Brain microvascular endothelial cell (primary cell): ENCODE results near the gene DLX2.

Experiments
- DNase-seq: peaks from one replicate; pipeline ENCODE4 v3.0.0-alpha.2; 2020
- H3K27ac ChIP-seq: fragments of 250-450 bp; sonication (Bioruptor Pico); 2 replicates; pipeline ENCODE4 v1.5.1; 2020; ENCODE audit warnings: mild to moderate bottlenecking, moderate library complexity
- H3K27me3 ChIP-seq: fragments of 250-450 bp; sonication (Bioruptor Pico); replicated peaks from 2 replicates; pipeline ENCODE4 v1.5.1; 2020; ENCODE audit warnings: mild to moderate bottlenecking
- H3K36me3 ChIP-seq: fragments of 250-450 bp; sonication (Bioruptor Pico); replicated peaks from 2 replicates; pipeline ENCODE4 v1.5.1; 2020; ENCODE audit warnings: mild to moderate bottlenecking
- H3K4me3 ChIP-seq: 2 replicates; pipeline ENCODE4 v1.5.1; 2011; ENCODE audit warnings: low read depth, mild to moderate bottlenecking, control low read depth, low read length, moderate library complexity
- in situ Hi-C: cut with HindIII; loops from 2 replicates; pipeline ENCODE4 v1.10.0; 2017; ENCODE audit warnings: low sequenced_read_pairs, low pct_ligation_motif_present
- TF ChIP-seq, protein P1 (sequence below): IDR thresholded peaks from 2 replicates; pipeline ENCODE4 v1.5.1; 2011; ENCODE audit warnings: low read depth, mild to moderate bottlenecking, moderate library complexity, low read length, control low read depth, inconsistent platforms; ENCODE audit errors: missing control alignments

DLX2 gene

DNA sequence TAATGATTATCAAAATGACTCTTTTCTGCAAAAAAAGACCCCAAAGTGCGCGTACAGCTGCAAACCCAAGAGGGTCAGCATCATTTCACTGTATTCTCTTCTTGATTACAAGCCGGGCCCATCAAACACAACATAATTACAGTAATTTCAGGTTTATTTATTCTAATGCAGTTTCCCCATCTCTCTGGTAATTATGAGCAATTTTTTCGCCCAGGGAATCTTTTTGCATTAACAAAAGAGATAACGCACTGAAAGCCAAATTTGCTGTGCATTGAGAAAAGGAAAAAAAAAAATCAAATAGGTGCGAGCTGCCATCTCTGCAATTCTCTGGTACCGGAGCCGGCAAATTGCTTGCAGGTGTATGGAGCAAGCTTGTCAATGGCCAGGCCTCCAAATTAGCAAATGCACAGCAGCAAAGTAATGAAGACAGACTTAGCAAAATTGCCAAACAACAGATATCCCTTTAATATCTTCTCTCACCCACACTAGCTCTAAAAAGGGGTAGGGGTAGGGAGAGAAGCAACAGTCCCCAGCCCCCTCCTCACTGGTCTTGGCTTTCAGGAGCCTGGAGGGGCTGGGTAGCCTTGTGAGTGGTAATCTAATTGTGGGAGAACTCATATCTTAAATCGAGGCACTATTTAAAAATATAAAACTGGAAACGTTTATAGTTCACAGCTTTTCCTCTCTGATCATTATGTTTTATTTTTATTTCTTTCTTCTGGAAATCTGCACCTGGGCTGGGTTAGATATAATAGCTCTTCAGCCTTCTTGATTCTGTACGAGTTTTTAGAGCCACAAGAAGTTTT lies 10.7 kb downstream of the DLX2 start:
- H3K27ac ChIP-seq: no peak overlapping the region
- in situ Hi-C loops: no loop called here
- H3K36me3 ChIP-seq: no peaks in the 10 kb centered on the region
- H3K4me3 ChIP-seq: no peak overlapping the region
- DNase-seq: no peak
- peaks cover 75% of the 10 kb centered on the region for H3K27me3 ChIP-seq
- TF ChIP-seq, protein P1, sequence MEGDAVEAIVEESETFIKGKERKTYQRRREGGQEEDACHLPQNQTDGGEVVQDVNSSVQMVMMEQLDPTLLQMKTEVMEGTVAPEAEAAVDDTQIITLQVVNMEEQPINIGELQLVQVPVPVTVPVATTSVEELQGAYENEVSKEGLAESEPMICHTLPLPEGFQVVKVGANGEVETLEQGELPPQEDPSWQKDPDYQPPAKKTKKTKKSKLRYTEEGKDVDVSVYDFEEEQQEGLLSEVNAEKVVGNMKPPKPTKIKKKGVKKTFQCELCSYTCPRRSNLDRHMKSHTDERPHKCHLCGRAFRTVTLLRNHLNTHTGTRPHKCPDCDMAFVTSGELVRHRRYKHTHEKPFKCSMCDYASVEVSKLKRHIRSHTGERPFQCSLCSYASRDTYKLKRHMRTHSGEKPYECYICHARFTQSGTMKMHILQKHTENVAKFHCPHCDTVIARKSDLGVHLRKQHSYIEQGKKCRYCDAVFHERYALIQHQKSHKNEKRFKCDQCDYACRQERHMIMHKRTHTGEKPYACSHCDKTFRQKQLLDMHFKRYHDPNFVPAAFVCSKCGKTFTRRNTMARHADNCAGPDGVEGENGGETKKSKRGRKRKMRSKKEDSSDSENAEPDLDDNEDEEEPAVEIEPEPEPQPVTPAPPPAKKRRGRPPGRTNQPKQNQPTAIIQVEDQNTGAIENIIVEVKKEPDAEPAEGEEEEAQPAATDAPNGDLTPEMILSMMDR: no peak

DNA sequence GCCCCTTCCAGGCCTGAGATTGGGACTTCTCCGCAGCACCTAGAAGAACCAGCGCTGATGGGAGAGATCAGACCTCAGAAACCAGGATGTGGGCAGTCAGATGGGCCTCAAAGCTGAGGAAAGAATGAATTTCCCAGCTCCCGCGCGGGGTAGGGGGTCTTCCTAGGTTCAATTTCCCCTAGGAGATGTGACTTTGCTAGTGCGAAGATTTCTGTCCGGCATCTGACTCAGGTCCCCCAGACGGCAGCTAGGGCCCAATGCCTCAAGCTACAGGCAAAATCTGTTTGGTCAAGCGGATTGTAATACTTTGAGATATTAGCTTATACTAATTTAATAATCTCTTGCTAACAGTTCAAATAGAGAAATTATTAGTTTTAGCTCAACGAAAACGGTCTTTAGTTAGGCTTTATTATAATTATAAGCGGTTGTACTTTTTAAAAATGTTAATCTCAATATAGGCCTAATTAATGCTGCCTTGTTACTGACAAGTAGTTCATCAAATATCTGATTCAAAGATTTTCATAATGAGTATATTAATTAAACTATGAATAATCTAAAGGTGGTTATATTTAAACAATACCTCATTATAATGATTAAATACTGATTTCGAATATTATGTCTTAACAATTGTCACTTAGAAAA lies 11.6 kb downstream of the DLX2 start:
- Histone ChIP-seq H3K36me3 (no peaks in the 10 kb centered on the region), H3K27ac (no peak overlapping the region), H3K4me3 (no peak overlapping the region), H3K27me3 (peaks cover 84% of the 10 kb centered on the region)
- DNase-seq: no peak
- TF ChIP-seq, protein P1: no peak
- in situ Hi-C loops: no loop called here

DNA sequence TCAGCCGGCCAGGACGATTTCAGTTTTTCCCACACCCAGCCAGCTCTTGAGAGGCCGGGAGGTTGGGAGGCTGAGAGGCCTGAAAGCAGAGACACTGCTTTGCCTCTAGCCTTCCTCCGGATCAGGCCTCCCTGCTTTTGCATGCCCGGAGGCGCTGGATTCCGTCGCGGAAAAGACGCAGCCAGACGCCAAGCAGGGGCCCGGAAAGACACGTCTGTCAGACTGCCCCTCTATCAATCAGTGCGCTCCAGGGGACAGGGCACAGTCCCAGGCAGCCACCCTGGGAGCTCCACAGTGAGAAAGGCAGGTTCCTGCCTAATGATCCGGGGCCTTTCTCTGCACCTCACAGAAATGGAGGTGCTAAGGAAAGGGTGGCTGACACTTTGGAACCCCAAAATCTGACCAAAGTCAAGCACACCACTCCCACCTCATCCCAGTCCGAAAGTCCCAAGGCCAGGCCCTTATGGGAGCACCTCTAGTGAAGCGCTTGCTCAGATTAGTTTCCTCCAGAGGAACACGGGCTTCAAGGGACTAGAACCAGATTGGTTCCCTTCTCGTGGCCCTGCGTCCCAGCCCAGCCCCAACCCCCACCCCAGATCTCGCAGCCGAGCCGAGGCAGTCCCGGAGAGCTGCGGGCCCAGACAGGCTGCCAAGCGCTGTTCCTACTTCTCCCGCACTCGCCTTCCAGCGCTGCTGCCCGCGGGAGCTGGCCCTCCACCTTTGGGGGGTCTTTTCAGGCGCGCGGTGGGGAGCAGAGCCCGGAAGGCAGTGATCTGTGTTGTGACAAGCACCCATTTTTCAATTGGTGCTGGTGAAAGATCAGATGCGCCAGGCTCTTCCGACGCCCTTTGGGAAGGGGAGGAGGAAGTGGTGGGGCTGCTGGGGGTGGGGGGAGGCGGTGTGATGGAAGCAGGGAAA lies 12.4 kb downstream of the DLX2 start:
- TF ChIP-seq, protein P1: no peak
- in situ Hi-C loops: no loop called here
- no peak for DNase-seq
- Histone ChIP-seq H3K27ac (no peak overlapping the region), H3K4me3 (no peak overlapping the region), H3K36me3 (no peaks in the 10 kb centered on the region), H3K27me3 (peaks cover 90% of the 10 kb centered on the region)

DNA sequence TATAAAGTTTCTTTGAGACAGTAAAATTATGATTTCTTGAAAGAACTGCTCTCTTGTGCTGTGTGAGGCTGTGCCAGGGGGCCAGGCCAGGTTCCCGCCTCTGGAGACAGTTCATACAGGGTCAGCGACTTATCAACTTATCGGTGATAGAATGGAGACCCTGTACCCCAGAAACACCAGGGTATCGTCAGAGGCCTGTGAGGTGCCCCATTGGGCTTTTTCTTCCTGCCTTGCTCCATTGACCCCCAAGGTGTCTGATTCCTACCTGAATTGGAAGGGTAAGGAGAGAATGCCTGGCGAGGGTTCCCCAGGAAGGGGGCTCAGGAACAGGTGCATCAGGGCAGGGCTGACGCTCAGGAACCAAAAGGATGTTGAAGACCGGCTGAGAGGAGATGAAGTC lies 13.1 kb downstream of the DLX2 start:
- Histone ChIP-seq H3K36me3 (no peaks in the 10 kb centered on the region), H3K27ac (no peak overlapping the region), H3K27me3 (peaks cover 87% of the 10 kb centered on the region), H3K4me3 (no peak overlapping the region)
- no peak for DNase-seq
- TF ChIP-seq, protein P1: no peak
- in situ Hi-C loops: no loop called here

DNA sequence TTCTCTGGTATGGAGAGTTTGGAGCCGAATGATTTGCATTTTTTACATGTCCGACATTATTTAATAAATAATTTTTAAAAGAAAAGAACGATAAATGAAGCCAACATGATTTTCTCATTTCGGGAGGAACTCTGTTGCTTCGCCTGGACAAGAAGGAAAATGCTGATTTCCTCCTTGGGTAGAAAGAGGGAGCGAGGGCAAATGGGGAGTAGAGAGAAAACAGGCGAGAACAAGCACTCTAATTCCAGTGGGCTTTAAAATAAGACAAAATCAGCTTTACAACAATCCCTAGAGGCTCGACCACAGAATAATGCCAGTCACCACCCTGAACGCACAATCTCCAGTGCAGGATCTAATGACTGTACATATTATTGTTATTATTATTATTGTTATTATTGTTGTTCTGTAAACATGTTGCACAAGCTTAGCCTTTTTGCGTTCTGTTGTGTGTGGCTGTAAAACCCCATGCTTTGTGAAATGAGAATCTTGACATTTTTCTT lies 13.6 kb downstream of the DLX2 start:
- peaks cover 85% of the 10 kb centered on the region for H3K27me3 ChIP-seq
- in situ Hi-C loops: no loop called here
- DNase-seq: no peak
- TF ChIP-seq, protein P1: no peak
- no peaks in the 10 kb centered on the region for H3K36me3 ChIP-seq
- H3K4me3 ChIP-seq: no peak overlapping the region
- H3K27ac ChIP-seq: no peak overlapping the region
